ENCODE data around the gene ADAMTS12. TPM values are rescaled to one million over a fixed set of nuclear protein-coding genes. Genes with fewer than 3 reads are reported as not detected.

The ADAMTS12 gene
- polyA plus RNA-seq, 1 donor (not counting 4 experiments of a cell fraction or from before 2014, with no cell fraction given): 0.49 TPM

- Histone ChIP-seq H3K36me3 (ENCODE audit: control insufficient read depth in 2 of 2, extremely low read depth in 1 of 2, insufficient read depth in 2 of 2, low read length in 2 of 2) (no peaks in the 10 kb centered on the region), H3K9me1 (ENCODE audit: control insufficient read depth, extremely low read depth, insufficient read depth, low read length) (no peaks in the 10 kb centered on the region), H3K9me3 (ENCODE audit: control insufficient read depth, low read depth, low read length) (no peaks in the 10 kb centered on the region), H3K27me3 (ENCODE audit: control insufficient read depth, extremely low read depth, insufficient read depth, low read length) (no peaks in the 10 kb centered on the region), H3K4me3 (ENCODE audit: control insufficient read depth in 2 of 3, extremely low read depth in 1 of 3, insufficient read depth in 2 of 3, low read depth in 1 of 3, low read length in 3 of 3) (no peak overlapping the region), H3K4me2 (ENCODE audit: control insufficient read depth, extremely low read depth, insufficient read depth, low read depth, low read length) (no peak overlapping the region), H4K20me1 (ENCODE audit: control insufficient read depth, extremely low read depth, insufficient read depth, low read length) (no peaks in the 10 kb centered on the region), H3K4me1 (ENCODE audit: control insufficient read depth, extremely low read depth, insufficient read depth, low read length) (peaks cover 7% of the 10 kb centered on the region), H2AFZ (ENCODE audit: control insufficient read depth, low read length) (no peak overlapping the region), H3K9ac (ENCODE audit: control insufficient read depth, extremely low read depth, insufficient read depth, low read length) (no peak overlapping the region), H3K79me2 (ENCODE audit: control insufficient read depth, insufficient read depth, low read length) (no peaks in the 10 kb centered on the region), H3K27ac (ENCODE audit: control insufficient read depth, insufficient read depth, low read length) (no peak overlapping the region)
- dilution Hi-C loops (cut with MboI; ENCODE audit: extremely low pct_ligation_motif_present, low sequenced_read_pairs): no loop called here
- peak; percentile 87 for FAIRE-seq
- no peak for TF ChIP-seq CTCF (optimal IDR thresholded peaks at IDR 0.05 in 1 of 3, IDR thresholded peaks at IDR 0.05 in 1 of 3, conservative IDR thresholded peaks at IDR 0.05 in 1 of 3; ENCODE audit: extremely low read depth in 1 of 3, insufficient read depth in 2 of 3, low read length in 3 of 3)
- TF ChIP-seq EZH2 (IDR thresholded peaks at IDR 0.05; ENCODE audit: low read length): no peak
- no peak for DNase-seq (ENCODE audit: low read depth, low spot score)
Measured at GRCh38 chr5:33649549-33650482, 242.0 kb downstream of the ADAMTS12 start.

- TF ChIP-seq CTCF (optimal IDR thresholded peaks at IDR 0.05 in 1 of 3, IDR thresholded peaks at IDR 0.05 in 1 of 3, conservative IDR thresholded peaks at IDR 0.05 in 1 of 3; ENCODE audit: extremely low read depth in 1 of 3, insufficient read depth in 2 of 3, low read length in 3 of 3) (no peak), EZH2 (IDR thresholded peaks at IDR 0.05; ENCODE audit: low read length) (no peak)
- no peaks in the 10 kb centered on the region for H3K9me3 ChIP-seq (ENCODE audit: control insufficient read depth, low read depth, low read length)
- H3K4me3 ChIP-seq (ENCODE audit: control insufficient read depth in 2 of 3, extremely low read depth in 1 of 3, insufficient read depth in 2 of 3, low read depth in 1 of 3, low read length in 3 of 3): no peak overlapping the region
- DNase-seq (ENCODE audit: low read depth, low spot score) (no peak), FAIRE-seq (no peak)
- H3K27ac ChIP-seq (ENCODE audit: control insufficient read depth, insufficient read depth, low read length): no peak overlapping the region
- H3K36me3 ChIP-seq (ENCODE audit: control insufficient read depth in 2 of 2, extremely low read depth in 1 of 2, insufficient read depth in 2 of 2, low read length in 2 of 2): no peaks in the 10 kb centered on the region
- no peak overlapping the region for H3K9ac ChIP-seq (ENCODE audit: control insufficient read depth, extremely low read depth, insufficient read depth, low read length)
- no peaks in the 10 kb centered on the region for H3K9me1 ChIP-seq (ENCODE audit: control insufficient read depth, extremely low read depth, insufficient read depth, low read length)
- dilution Hi-C loops (cut with MboI; ENCODE audit: extremely low pct_ligation_motif_present, low sequenced_read_pairs): no loop called here
- no peaks in the 10 kb centered on the region for H4K20me1 ChIP-seq (ENCODE audit: control insufficient read depth, extremely low read depth, insufficient read depth, low read length)
- no peaks in the 10 kb centered on the region for H3K27me3 ChIP-seq (ENCODE audit: control insufficient read depth, extremely low read depth, insufficient read depth, low read length)
- no peak overlapping the region for H3K4me2 ChIP-seq (ENCODE audit: control insufficient read depth, extremely low read depth, insufficient read depth, low read depth, low read length)
- H3K4me1 ChIP-seq (ENCODE audit: control insufficient read depth, extremely low read depth, insufficient read depth, low read length): no peaks in the 10 kb centered on the region
- H2AFZ ChIP-seq (ENCODE audit: control insufficient read depth, low read length): no peak overlapping the region
- no peaks in the 10 kb centered on the region for H3K79me2 ChIP-seq (ENCODE audit: control insufficient read depth, insufficient read depth, low read length)
Measured at GRCh38 chr5:33641744-33642505, 249.9 kb downstream of the ADAMTS12 start.
